Glomerular endothelial cell (primary cell): ENCODE measurements around the gene TCN2. TPM values are rescaled to one million over a fixed set of nuclear protein-coding genes. Genes with fewer than 3 reads are reported as not detected.

Source experiments
- total RNA-seq: library from RNA; depleted of rRNA; stranded (reverse); fragments of >200 nt; gene quantifications from 2 replicates; pipeline ENCODE4 v1.2.3, GENCODE V29; 2015

TCN2 gene
- total RNA-seq, 1 donor from 2014 or later = 40.1 TPM

Other genes with a start within 250 kb of the TCN2 start
- gene RNF215, start 219.8 kb upstream of the TCN2 start, total RNA-seq = 18.8 and 26.4 TPM in 2 replicates
- gene SEC14L2, start 210.2 kb upstream of the TCN2 start, total RNA-seq = 12.0 and 18.8 TPM in 2 replicates
- gene MTFP1, start 181.4 kb upstream of the TCN2 start, total RNA-seq = 25.1 and 26.9 TPM in 2 replicates
- gene SEC14L3, start 135.2 kb upstream of the TCN2 start, total RNA-seq = not detected in 2 replicates
- not detected in 2 replicates for gene SEC14L4, start 101.5 kb upstream of the TCN2 start, total RNA-seq
- gene SEC14L6, start 60.4 kb upstream of the TCN2 start, total RNA-seq = 0.05 and 0.12 TPM in 2 replicates
- 0.19 TPM in 1 of 2 replicates, not detected in the other for gene GAL3ST1, start 32.5 kb upstream of the TCN2 start, total RNA-seq
- gene PES1, start 15.3 kb upstream of the TCN2 start, total RNA-seq = 60.3 and 63.1 TPM in 2 replicates
- gene SLC35E4, start 28.6 kb downstream of the TCN2 start, total RNA-seq = 23.0 and 36.5 TPM in 2 replicates
- 16.5 and 23.4 TPM in 2 replicates for gene DUSP18, start 60.7 kb downstream of the TCN2 start, total RNA-seq
- gene OSBP2, start 87.7 kb downstream of the TCN2 start, total RNA-seq = 15.4 and 17.1 TPM in 2 replicates